ENCODE measurements around the gene SYT2.

GRCh38 chr1:202694314-202694713 is 15.9 kb downstream of the SYT2 start:
- TF ChIP-seq, protein P1, sequence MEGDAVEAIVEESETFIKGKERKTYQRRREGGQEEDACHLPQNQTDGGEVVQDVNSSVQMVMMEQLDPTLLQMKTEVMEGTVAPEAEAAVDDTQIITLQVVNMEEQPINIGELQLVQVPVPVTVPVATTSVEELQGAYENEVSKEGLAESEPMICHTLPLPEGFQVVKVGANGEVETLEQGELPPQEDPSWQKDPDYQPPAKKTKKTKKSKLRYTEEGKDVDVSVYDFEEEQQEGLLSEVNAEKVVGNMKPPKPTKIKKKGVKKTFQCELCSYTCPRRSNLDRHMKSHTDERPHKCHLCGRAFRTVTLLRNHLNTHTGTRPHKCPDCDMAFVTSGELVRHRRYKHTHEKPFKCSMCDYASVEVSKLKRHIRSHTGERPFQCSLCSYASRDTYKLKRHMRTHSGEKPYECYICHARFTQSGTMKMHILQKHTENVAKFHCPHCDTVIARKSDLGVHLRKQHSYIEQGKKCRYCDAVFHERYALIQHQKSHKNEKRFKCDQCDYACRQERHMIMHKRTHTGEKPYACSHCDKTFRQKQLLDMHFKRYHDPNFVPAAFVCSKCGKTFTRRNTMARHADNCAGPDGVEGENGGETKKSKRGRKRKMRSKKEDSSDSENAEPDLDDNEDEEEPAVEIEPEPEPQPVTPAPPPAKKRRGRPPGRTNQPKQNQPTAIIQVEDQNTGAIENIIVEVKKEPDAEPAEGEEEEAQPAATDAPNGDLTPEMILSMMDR (IDR thresholded peaks at IDR 0.05) = no peak
- TF ChIP-seq POLR2A (IDR thresholded peaks at IDR 0.05) (no peak), POLR2AphosphoS5 (IDR thresholded peaks at IDR 0.05) (no peak), EP300 (IDR thresholded peaks at IDR 0.05) (no peak)
